GM21390 (cell line): ENCODE results near the gene FGA.
A peak's percentile ranks its signal among the peaks of the same experiment; 100 is the strongest.

Experiments used
- ATAC-seq: cut with Tn5 transposase; IDR thresholded peaks from one replicate; pipeline ENCODE4 v1.9.1; 2021; ENCODE audit not compliant: unreplicated experiment

Gene FGA

DNA sequence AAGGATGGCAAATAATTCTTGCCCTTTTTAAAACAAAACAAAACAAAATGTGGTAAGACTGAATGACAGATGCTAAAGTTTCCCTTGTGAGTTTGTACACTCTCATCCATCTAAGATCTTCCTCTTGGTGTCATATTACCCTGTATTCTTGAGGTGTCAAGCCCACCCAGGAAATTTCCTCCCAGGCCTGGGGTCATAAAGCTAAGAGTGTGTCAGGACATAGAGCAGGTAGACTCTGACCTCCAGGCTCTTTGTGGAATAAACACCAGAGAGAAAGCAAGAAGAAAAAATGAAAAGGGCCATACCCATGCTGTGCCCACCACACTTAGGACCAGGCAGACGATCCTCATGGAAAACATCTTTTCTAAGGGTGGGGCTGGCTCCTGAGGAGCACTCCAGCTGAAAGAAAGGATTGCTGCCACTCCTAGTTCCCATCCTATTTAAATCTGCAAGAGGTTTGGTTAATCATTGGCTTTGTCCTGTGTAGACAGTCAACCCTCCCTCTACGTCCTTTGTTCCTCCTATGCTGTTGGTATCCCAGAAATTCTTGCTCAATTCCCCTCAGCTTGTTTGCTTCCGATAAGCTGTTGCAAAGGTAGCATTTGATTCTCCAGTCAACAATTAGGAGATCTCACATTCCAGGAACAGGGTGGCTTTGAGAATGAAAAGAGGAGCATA lies at the start of gene FGA:
Gene FGA (minus strand): TSS at position 414 of the 678 bp plus-strand sequence. CDS start 55 bp downstream, at position 359.
- ATAC-seq, result no peak

DNA sequence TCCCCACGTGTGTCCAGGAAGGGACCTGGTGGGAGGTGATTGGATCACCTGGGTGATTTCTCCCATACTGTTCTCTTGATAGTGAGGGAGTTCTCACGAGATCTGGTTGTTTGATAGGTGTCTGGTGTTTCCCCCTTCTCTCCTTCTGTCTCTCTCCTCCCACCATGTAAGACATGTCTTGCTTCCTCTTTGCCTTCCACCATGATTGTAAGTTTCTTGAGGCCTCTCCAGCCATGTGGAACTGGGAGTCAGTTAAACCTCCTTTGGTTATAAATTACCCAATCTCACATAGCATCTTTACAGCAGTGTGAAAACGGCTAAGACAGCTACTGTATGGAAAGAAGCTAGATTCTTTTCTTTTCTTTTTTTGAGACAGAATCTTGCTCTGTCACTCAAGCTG lies 43.5 kb upstream of the FGA start:
- ATAC-seq, result no peak

DNA sequence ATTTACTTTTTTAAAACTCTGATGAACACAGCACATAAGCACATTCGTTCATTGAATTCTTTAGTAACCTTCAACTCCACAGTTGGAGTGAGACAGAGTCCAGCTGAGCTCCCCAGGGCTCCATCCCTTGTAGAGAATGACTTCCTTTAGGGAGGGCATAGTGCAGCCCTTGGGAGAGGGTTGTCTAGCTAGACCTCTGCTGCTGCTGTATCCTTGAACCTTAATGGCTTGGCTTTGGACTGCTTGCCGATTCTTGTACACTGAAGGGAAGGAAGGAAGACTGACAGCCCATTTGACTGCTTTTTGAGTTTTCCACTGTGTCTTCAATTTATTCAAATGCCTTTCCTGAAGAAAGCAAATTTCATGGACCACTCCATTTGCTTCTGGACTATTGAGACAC lies 41.3 kb upstream of the FGA start:
- no peak for ATAC-seq

DNA sequence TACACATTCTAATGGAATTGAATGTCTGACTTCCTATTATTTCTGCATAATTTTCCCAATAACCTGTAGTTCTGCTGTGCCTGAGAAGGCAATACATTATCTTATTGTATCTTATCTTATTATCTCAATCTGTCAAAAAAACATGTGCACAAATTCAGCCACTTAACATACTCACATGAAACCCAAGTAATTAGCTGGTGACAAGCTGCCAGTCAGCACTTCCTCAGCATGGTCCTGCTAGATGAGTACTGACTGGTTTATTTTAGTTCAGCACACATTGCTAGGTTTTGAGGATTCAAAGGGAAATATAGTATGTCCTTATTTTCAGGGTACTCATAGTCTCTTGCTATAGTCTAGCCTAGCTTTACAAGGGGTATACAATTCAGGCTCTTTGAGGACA lies 39.8 kb upstream of the FGA start:
- no peak for ATAC-seq

DNA sequence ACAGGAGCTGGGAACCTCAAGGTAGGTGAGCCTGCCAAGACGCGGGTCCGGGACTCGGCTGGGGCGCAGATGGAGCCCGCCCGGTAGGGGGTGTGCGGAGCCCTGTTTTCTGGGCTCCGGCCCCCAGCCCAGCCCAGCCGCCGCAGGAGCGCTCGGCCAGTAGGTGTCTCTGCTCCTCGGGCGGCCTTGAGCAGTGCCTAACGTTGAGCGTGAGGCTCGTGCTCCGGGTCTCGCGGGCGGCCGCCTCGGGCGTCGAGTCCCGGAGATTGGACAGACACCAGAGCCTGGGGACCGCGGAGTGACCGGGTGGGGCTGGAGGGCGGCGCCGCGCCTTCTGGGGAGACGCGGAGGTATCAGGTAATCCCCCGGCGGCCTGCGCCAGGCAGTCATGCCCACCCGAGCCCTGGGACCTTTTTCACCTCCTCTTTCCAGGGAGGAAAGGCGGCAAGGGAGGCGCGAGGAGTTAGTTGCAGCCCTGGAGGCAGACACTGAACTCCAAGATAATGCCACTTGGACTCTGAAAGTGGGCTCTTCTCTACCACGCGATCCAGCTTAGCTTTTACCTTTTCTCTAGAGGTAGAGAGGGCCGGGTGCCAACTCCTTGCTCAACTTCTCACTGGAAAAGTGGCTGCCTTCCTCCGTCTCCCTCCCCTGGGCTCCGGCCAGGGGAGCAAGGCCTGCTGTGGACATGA lies 36.4 kb upstream of the FGA start:
- ATAC-seq, result peak; percentile 96

DNA sequence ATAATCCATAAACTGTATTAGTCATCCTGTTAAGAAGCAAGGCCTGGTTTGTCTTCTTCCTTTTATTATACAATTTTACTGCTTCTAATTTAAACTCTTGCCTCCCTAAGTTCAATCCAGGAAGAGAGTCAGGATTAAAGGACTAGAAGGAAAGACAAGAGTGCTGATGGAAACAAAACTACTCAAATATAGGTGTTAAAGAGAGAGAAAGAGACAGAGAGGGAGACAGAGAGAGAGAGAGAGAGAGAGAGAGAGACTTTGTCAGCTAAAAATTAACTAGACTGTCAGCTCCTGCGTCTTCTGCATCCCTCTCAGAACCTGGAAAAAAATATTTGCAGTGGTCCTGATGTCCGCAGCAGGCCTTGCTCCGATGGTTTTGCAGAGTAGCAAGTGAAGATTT lies 35.4 kb upstream of the FGA start:
- ATAC-seq, result no peak

DNA sequence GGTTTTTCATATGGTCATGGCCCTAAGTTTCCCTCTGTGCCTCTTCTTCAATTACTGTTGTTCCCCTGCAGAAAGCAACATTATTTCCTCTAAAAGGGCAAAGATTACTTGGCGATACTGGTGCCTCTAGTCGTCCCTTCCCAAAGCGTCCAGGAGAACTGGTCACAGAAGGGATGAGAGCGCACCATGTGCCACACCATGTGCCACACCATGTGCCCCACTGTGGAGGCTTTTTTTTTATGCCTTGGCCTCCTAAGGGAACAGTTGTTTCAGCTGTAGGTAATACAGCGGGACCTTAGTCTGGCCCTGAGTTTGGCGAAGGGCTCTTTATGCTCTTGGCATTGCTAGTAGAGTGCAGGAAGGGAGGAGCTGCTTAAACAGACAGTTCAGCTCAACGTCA lies 33.5 kb upstream of the FGA start:
- no peak for ATAC-seq

DNA sequence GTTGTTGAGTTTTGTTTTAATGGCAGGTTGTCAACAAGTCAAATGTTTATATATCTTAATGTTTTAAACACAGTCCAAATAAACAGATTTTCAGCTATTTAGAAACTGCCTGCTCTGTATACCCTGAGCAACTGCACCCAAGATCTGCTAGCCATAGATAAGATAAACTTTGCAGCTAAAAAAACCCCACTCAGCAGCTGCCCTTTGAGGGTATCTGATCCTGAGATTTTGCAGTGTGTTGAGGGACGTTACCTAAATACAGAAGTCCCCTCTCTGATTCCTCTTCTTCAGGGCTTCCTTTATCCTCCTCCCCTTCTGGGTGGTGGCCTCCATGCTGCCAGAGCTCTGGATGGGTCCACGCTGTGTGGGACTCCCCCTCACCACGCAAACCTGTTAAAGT lies 32.9 kb upstream of the FGA start:
- no peak for ATAC-seq

DNA sequence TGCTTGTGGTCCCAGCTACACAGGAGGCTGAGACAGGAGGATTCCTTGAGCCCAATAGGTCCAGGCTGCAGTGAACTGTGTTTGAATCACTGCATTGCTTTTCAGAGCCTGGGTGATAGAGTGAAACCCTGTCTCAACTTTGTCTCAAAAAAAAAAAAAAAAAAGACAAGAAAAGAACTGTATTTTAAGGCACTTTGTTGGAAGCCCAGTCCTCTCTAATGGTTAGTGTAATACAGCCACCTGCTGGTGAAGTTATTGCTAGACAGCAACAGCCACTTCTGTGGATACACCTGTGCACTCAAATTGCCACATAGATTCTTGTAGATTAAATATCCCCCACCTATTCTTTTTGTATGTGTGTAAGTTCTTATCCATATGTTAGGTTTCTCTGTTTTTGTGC lies 32.1 kb upstream of the FGA start:
- ATAC-seq, result peak; percentile 44

DNA sequence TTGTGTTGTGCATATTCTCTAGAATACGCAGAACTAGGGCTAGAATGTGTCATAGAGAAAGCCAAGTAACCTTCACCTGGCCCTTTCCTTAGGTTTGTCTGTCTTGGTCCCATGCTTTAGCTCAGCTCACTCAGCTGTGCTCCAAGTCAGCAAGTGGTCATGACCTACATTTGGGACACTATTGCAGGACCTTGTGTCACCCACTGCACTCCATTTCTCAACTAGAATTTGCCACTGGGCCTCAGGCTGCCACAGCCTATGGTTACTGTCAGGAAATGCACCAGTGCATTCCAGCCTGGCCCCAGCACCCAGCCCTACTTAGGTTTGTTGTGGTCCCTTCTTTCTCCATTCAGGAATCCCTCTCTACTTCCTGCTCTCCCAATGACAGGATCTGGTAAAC lies 29.6 kb upstream of the FGA start:
- no peak for ATAC-seq

DNA sequence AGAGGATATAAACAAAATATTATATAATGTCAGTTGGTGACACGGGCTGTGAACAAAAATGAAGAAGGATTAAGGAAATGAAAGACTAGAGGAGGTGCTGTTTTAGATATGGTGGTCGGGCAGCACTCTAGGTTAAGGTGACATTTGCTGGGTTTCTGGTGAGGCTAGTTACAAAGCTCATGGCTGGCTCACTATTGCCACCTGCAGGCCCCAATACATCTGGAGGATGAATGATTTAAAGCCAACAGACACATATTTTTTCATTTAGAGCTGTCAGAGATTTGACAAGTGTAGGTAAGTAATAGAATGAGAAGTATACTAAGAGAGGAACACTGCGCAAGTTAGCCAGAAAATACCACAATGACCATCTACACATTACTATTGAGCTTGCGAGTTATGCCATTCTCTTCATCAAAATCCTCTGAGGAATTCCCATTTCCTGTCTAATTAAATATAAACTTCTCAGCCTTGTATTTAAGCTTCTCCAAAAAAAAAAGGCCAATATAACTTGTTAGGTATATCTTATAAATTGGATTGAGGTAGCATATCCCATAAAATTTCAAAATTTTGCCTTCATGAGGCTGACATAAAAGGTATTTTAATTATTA lies 28.3 kb upstream of the FGA start:
- ATAC-seq, result peak; percentile 61

DNA sequence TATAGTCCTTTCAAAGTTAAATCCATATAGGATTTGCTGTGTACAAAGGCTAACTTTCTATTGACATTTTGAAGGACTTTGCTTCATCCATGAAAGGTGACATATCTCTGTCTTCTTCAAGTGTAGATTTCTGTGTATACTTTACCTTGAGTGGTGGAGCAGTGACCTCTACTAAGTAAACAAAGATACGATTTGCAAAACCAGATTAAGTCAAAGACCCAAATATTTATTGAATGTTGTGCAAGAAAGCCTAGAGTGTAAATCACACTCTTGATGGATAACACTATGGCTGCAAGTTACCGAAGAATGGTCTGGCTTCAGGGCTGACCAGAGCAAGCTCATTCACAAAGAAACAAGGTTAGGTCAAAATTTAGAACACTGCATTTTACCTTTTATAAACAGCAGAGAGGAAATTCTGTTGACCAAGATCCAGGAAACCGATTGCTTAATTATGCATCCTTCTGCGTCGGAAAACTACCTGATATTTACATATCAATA lies 27.3 kb upstream of the FGA start:
- no peak for ATAC-seq

DNA sequence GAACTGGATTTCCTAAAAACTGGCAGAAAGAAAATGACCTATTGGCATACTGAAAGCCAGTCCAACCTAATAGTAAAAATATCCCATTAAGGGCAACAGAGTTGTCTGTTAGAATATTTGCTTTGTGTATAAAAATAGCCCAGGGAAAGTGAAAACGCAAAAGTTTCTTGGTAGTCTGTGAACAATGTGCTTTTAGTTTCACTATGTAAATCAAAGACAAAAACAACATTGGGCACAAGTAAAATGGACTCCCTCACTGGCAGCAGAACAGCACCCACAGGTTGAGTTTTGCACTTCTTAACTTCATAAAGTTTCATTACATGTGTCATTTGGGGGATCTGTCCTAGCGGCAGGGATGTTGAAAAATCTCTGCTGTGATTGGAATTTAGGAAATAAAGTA lies 26.2 kb upstream of the FGA start:
- peak; percentile 97 for ATAC-seq

DNA sequence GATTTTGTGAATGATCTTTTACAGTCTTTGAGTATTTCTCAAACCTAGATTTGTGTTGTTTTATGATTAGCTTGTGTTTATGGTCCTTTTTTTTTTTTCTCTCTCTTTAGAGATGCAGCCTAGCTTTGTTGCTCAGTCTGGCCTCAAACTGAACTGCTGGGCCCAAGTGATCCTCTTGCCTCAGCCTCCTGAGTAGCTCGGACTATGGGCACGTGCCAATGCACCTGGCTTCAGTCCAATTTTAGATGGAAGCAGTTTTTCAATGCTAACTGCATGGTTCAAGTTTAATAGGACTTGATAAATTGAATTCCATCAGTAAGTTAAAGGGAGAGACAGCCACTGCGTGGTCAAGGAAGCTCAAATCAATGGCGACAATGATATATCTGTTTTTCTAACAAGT lies 25.7 kb upstream of the FGA start:
- ATAC-seq, result peak; percentile 1

DNA sequence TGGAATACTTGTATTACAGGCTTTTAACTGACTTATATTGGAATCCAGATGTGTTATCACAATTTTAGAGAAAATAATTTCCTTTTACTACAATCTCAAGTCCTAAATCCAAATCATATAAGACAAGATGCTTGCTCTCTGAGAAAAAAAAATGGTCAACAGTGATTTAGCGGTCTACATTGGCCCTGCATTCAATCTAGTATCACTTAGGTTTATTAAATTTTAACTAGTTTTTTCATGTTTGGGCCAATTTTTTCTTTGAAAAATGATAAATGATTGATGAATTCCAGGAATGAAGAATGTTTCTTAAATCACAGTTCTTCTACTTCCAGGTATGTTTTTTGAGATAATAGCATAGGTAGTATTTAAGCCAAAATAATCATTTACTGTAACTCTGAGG lies 24.7 kb upstream of the FGA start:
- no peak for ATAC-seq

DNA sequence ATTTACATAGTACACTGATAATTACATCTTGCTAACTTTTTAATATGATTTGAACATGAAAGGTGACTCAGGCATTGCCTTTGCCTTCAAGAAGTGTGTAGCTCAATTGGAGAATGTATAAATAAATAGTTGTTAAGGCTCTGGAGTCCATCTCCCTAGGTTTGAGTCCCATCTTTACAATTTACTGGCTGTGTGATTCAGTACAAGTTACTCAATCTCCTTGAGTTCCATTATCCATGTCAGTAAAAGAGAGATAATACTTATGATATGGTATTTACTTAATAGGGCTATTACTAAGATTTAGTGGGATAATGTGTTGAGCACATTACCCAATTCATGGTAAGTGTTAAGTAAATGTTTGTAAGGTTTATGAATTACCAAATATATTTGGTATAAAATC lies 23.8 kb upstream of the FGA start:
- ATAC-seq, result no peak

DNA sequence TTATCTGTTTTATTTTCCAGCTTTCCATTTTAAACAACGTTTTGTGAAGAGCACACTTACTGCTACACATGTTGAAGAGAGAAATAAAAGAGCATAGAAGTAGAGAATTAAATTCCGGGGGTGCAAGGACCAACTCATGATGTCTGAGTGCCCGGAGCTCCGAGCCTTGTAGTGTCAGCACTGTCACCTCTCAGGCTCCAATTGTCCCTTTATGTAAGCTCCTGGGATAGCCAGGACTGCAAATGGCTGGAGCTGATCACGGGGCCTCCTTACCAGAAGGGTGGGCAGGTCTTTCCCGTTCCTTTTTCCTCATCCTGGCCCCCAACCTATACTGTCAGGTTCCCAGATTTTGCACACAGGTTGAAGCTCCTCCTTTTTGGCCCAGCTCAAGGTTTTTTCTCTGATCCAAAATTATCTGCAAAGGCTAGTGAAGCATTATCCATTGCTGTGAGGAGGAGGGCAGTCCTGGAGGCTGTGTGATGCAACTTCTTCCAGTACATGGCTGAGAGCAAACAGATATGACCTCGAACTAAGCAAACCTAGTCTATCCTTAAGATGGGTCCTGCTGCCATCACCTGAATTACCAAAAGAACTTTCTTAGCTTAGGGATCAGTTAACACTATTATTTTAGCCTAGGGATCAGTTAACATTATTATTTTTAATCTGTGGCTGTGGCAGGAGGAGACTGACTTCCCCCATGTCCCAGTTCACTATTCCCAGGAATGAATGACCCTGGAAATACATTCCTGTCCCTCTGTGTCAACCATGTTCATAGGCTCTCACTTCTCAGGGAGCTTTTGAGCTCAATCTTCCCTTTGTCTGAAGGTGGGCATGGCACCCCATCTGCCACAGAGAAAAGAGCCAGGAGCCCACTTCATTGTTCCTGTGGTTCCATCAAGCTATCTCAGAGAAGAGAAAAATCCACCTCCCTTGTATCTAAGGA lies 22.2 kb upstream of the FGA start, which contains the start of gene FGG:
Gene FGG (minus strand): TSS at position 185 of the 943 bp plus-strand sequence. CDS start 47 bp downstream, at position 138.
- ATAC-seq, result no peak

DNA sequence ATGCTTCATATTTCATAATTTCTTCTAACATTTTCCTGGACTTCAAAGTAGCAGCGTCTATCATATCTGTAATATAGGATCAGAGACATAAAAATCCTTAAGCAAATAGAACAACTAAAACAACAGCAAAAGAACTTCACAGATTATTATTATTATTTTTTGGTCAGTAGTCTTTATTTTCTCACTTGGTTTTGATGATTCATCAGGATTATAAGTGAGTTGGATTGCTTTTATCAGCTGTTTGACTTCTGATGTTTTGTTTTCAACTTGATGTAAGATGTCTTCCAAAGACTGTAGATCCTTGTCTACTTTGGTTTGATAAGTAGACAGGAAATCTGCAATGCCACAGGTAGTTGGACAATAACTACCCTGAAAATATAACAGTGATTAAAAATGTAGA lies 21.3 kb upstream of the FGA start:
- ATAC-seq, result no peak

DNA sequence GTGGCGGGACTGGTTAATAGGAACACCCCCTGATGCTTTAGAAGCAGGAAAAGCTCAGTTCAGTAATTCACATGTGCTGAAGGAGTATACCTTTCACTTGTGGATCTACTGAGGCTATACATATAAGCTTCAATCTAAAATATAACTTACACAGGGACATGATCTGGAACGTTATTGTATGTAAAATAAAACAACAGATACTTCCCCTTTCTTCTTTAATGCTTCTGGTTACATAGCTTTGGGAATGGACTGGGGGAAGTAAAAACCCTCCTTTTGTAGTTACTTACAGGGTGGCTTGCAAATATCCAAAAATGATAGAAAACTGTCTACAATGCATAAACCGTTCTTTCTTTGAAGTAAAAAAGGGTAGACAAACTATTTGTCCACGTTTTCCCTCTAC lies 20.0 kb upstream of the FGA start:
- ATAC-seq, result no peak

DNA sequence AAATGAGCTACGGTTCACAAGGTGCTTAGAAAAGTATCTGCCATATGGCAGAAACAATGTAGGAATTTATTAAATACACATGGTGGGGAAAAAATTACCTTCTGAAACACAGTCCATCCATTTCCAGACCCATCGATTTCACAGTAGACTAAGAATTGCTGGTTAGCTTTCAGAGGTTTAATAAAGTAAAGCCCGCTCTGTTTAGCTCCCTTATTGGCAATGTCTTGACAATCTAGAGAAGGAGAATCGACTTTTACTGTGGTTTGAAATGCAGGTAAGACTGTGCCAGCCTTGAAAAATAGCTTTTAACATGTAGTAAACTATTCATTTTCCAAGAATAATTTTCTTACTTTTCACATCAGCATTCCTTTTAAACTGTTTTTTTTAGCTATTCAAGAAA lies 19.0 kb upstream of the FGA start:
- ATAC-seq, result no peak
